Thoracic aorta (tissue), 2 donors: ENCODE data around the gene FAM216B. TPM values are rescaled to one million over a fixed set of nuclear protein-coding genes. Genes with fewer than 3 reads are reported as not detected.

Experiments used
- ATAC-seq: fragments of 150-250 bp; one replicate; pipeline ENCODE4 v1.8.0; 2017; ENCODE audit warnings: low read depth; ENCODE audit not compliant: insufficient number of reproducible peaks, low FRiP score
- DNase-seq: peaks from one replicate; pipeline ENCODE4 v3.0.0-alpha.2; 2020; ENCODE audit warnings: low spot score
- H3K27ac ChIP-seq, 2 donors: fragments of 200-600 bp; sonication (generic); 1 replicate in 1 of 2; 2 replicates in 1 of 2; pipeline ENCODE4 v1.5.1; 2016; ENCODE audit warnings: mild to moderate bottlenecking in 2 of 2, moderate library complexity in 2 of 2
- H3K27me3 ChIP-seq: fragments of 200-600 bp; sonication (generic); replicated peaks from 2 replicates; pipeline ENCODE4 v1.6.0; 2016; ENCODE audit warnings: mild to moderate bottlenecking; ENCODE audit not compliant: insufficient read depth
- H3K36me3 ChIP-seq: fragments of 200-600 bp; sonication (generic); one replicate; pipeline ENCODE4 v1.5.1; 2016
- H3K4me1 ChIP-seq, 2 donors: fragments of 200-600 bp; sonication (generic); 1 replicate in 1 of 2; 2 replicates in 1 of 2; pipeline versions ENCODE4 v1.5.1 to v1.6.0; 2016; ENCODE audit warnings: low read depth in 2 of 2, mild to moderate bottlenecking in 1 of 2; ENCODE audit not compliant: control insufficient read depth in 1 of 2
- H3K4me3 ChIP-seq: fragments of 200-600 bp; sonication (generic); 2 replicates; pipeline ENCODE4 v1.5.1; 2016; ENCODE audit warnings: mild to moderate bottlenecking
- H3K9me3 ChIP-seq: fragments of 200-600 bp; sonication (generic); 2 replicates; pipeline ENCODE4 v1.5.1; 2016
- CTCF ChIP-seq: fragments of 200-600 bp; sonication (generic); IDR thresholded peaks from one replicate; pipeline ENCODE4 v1.5.1; 2019; ENCODE audit warnings: antibody characterized with exemption
- total RNA-seq, 2 donors: library from RNA; depleted of rRNA; stranded (reverse); fragments of >200 nt; gene quantifications; one replicate each; pipeline versions ENCODE4 v1.1.0 to v1.2.3, GENCODE V29; 2016

The FAM216B gene
- total RNA-seq, 2 donors from 2014 or later, result not detected

- Histone ChIP-seq H3K4me3 (no peak overlapping the region), H3K27me3 (no peaks in the 10 kb centered on the region), H3K4me1 (no peaks in the 10 kb centered on the region), H3K9me3 (no peaks in the 10 kb centered on the region), H3K27ac (no peak overlapping the region), H3K36me3 (no peaks in the 10 kb centered on the region)
- DNase-seq (no peak), ATAC-seq (no peak)
- no peak for TF ChIP-seq CTCF
Observed at GRCh38 chr13:42820451-42820850, 39.1 kb downstream of the FAM216B start.

DNA sequence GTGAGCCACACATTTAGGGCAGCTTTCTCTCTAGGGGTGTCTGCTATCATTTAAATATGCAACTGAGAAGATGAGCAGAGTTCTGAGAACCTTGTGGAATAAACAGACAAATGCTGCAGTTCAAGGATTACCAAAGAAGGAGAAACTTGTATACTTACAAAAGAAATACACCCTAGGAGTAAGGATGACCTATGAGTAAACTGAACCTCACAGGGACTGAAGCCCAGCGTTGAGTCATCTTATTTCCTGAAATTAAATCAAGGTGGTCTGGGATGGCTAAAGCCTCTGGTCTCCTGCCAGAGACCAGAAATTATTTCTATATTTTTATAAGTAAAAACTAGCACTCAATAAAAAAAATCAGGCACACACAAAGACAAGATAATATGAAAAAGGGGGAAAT is 40.1 kb downstream of the FAM216B start:
- Histone ChIP-seq H3K27me3 (no peaks in the 10 kb centered on the region), H3K36me3 (no peaks in the 10 kb centered on the region), H3K9me3 (no peaks in the 10 kb centered on the region), H3K27ac (no peak overlapping the region), H3K4me1 (no peaks in the 10 kb centered on the region), H3K4me3 (no peak overlapping the region)
- TF ChIP-seq CTCF, result no peak
- DNase-seq, result no peak
- no peak for ATAC-seq

DNA sequence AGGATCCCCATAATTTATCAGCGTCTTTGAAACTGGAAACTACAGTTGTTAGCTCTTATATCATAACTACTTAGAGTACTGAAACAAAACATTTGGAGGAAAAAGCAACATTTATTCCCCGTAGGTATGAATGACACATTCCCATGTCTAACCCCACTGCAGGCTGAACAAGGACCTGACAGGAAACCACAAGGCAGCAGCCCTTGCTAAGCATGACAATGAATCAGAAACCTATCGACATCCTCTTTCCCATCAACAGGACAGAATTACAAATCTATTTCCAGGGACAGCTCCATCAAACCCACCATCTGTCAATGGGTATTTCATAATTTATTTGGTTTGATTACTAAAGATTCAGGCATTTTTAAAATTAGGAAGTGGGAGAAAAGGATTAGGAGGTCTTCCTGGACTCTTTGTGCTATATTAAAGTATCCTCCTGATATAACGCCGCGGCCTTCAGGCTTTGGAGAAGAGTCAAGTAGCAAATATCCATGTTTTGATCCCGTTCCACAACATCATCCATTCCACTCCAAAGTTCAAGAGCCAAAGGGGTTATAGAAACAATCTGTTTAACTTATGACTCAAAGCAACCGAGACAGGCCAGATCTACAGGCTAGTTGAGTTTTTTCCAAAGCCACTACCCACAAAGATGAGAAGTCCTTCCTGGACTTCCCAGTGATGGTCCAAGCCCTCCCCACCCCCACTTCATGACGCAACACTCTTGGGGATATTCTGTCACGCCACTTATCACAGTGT is 51.1 kb downstream of the FAM216B start:
- DNase-seq (no peak), ATAC-seq (no peak)
- no peaks in the 10 kb centered on the region for H3K4me1 ChIP-seq
- no peaks in the 10 kb centered on the region for H3K27me3 ChIP-seq
- H3K36me3 ChIP-seq, result no peaks in the 10 kb centered on the region
- H3K27ac ChIP-seq, result no peak overlapping the region
- H3K4me3 ChIP-seq, result no peak overlapping the region
- H3K9me3 ChIP-seq, result no peaks in the 10 kb centered on the region
- no peak for TF ChIP-seq CTCF

DNA sequence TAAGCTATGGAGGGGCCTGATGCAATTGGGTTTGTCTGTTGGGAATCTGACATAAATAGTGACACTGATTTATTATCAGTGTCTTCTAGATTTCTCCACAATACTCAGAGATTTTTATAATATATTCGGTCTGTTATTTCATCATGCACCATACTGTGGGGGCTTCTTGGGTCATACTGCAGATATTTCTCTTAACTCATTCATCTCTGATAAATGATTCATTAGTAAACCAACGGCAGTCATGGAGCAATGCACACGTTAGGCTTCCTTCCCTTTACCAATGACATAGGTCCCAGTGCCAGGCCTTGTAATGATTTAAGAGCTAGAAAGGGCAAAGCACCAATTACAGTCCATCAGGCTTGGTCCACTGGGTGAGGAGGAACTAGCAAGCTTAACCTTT is 53.6 kb downstream of the FAM216B start:
- DNase-seq (no peak), ATAC-seq (no peak)
- no peaks in the 10 kb centered on the region for H3K27me3 ChIP-seq
- H3K4me3 ChIP-seq, result no peak overlapping the region
- no peaks in the 10 kb centered on the region for H3K4me1 ChIP-seq
- H3K36me3 ChIP-seq, result no peaks in the 10 kb centered on the region
- H3K27ac ChIP-seq, result no peak overlapping the region
- no peak for TF ChIP-seq CTCF
- H3K9me3 ChIP-seq, result no peaks in the 10 kb centered on the region

GRCh38 chr13:42836930-42837690 is 55.7 kb downstream of the FAM216B start:
- no peaks in the 10 kb centered on the region for H3K36me3 ChIP-seq
- H3K27me3 ChIP-seq, result no peaks in the 10 kb centered on the region
- no peak overlapping the region for H3K4me3 ChIP-seq
- ATAC-seq (no peak), DNase-seq (no peak)
- H3K4me1 ChIP-seq, result no peaks in the 10 kb centered on the region
- H3K9me3 ChIP-seq, result no peaks in the 10 kb centered on the region
- TF ChIP-seq CTCF, result no peak
- H3K27ac ChIP-seq, result no peak overlapping the region

Other genes starting within 250 kb of the FAM216B start
- under 1 TPM in 1 of 2 donors, not detected in 1; 0.71 TPM for gene TNFSF11, start 207.4 kb upstream of the FAM216B start, total RNA-seq
- gene EPSTI1, start 210.7 kb downstream of the FAM216B start, total RNA-seq, result 1 to 10 TPM; 4.0 to 7.9 TPM
- gene DNAJC15, start 242.0 kb downstream of the FAM216B start, total RNA-seq, result 10 to 100 TPM in 1 of 2 donors, 1 to 10 TPM in 1; 7.6 to 10.7 TPM